Stimulated activated CD4-positive, alpha-beta T cell treated with anti-CD3 and anti-CD28 coated beads, Interleukin-2, amount 100 ng/mL, for 4 hours (primary cell): ENCODE data around the gene PRM2.

Experiments
- DNase-seq: peaks from one replicate; pipeline ENCODE4 v3.0.0-alpha.2; 2020; ENCODE audit warnings: low read depth

The PRM2 gene

DNA sequence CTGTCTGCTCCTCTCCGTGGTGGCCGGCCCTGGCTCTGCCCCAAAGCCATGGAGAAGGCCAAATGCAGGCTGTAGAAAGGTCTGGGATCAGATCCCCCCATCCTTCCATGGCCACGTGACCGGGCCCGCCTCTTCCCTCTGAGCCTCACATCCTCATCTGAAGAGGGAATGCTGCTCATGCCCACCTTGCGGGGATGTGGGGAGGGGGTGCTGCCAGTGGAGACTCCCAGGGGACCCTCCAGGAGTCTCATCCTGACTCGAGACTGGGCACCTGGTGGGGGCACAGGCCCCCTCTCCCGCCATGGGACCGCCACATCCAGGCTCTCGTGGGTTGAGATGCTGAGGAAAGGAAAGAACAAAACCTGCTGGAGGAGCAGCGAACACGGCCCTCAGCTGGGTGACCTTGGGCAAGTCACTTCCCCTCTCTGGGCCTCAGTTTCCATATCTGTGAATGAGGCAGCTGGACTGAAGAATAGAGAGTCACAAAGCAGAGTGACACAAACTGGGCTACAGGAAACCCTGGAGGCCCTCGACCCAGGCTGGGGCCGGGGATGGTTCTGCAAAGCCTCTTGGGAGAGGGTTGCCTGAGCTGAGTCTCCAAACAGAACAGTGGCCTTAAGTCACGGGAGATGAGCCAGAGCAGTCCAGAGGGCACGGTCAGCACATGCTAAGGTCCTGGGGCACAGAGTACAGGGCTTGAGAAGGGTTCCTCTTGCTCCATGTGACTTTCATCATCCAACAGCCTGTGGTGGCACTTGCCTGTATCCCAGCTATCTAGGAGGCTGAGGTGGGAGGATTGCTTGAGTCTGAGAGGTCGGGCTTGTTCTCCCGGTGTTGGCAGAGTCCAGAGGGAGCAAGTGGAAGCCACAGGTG, 50.4 kb downstream of the PRM2 start:
- no peak for DNase-seq
